ENCODE results near the gene ASF1A. TPM values are rescaled to one million over a fixed set of nuclear protein-coding genes. Genes with fewer than 3 reads are reported as not detected.

ASF1A gene
- total RNA-seq, 1 experiment from 2014 or later: 30.4 TPM

- BruUV-seq (replicated peaks): no TSS peak
- H3K27me3 Mint-ChIP-seq (ENCODE audit: insufficient read depth, unreplicated experiment): no peaks in the 10 kb centered on the region
- intact Hi-C loops (cut with micrococcal nuclease): no loop called here
- POLR2A ChIA-PET: no interaction called here
- TF ChIP-seq, protein P1, sequence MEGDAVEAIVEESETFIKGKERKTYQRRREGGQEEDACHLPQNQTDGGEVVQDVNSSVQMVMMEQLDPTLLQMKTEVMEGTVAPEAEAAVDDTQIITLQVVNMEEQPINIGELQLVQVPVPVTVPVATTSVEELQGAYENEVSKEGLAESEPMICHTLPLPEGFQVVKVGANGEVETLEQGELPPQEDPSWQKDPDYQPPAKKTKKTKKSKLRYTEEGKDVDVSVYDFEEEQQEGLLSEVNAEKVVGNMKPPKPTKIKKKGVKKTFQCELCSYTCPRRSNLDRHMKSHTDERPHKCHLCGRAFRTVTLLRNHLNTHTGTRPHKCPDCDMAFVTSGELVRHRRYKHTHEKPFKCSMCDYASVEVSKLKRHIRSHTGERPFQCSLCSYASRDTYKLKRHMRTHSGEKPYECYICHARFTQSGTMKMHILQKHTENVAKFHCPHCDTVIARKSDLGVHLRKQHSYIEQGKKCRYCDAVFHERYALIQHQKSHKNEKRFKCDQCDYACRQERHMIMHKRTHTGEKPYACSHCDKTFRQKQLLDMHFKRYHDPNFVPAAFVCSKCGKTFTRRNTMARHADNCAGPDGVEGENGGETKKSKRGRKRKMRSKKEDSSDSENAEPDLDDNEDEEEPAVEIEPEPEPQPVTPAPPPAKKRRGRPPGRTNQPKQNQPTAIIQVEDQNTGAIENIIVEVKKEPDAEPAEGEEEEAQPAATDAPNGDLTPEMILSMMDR (IDR thresholded peaks at IDR 0.05; ENCODE audit: unreplicated experiment): no peak
- peaks cover 75% of the 10 kb centered on the region for H3K36me3 Mint-ChIP-seq (ENCODE audit: insufficient read depth, unreplicated experiment)
- H3K9me3 Mint-ChIP-seq (ENCODE audit: unreplicated experiment): no peaks in the 10 kb centered on the region
- CTCF ChIA-PET: no interaction called here
- H3K4me3 Mint-ChIP-seq (ENCODE audit: unreplicated experiment): no peak overlapping the region
- no peak for DNase-seq (ENCODE audit: unreplicated experiment)
- no peaks in the 10 kb centered on the region for H3K4me1 Mint-ChIP-seq (ENCODE audit: insufficient read depth, unreplicated experiment)
- H3K27ac Mint-ChIP-seq (ENCODE audit: low read depth, unreplicated experiment): no peak overlapping the region
These were observed 20.6 kb downstream of the ASF1A start for GRCh38 chr6:118914598-118914997.

- TF ChIP-seq, protein P1 (IDR thresholded peaks at IDR 0.05; ENCODE audit: unreplicated experiment): no peak
- DNase-seq (ENCODE audit: unreplicated experiment): no peak
- intact Hi-C loops (cut with micrococcal nuclease): no loop called here
- Mint-ChIP-seq H3K4me1 (ENCODE audit: insufficient read depth, unreplicated experiment) (no peaks in the 10 kb centered on the region), H3K27ac (ENCODE audit: low read depth, unreplicated experiment) (no peak overlapping the region), H3K4me3 (ENCODE audit: unreplicated experiment) (no peak overlapping the region), H3K36me3 (ENCODE audit: insufficient read depth, unreplicated experiment) (peaks cover 71% of the 10 kb centered on the region), H3K9me3 (ENCODE audit: unreplicated experiment) (no peaks in the 10 kb centered on the region), H3K27me3 (ENCODE audit: insufficient read depth, unreplicated experiment) (no peaks in the 10 kb centered on the region)
- no TSS peak for BruUV-seq (replicated peaks)
- POLR2A ChIA-PET: interaction anchor here (0.7 kb wide), 1 partner anchor 14 kb away, joined by 3 read pairs; no protein-coding TSS in a partner anchor
- CTCF ChIA-PET: no interaction called here
These were observed 23.8 kb downstream of the ASF1A start for GRCh38 chr6:118917546-118918328.

- POLR2A ChIA-PET: interaction anchor here (0.7 to 1.3 kb wide), 2 partner anchors 14 to 15 kb away, joined by 3 read pairs; no protein-coding TSS in a partner anchor
- DNase-seq (ENCODE audit: unreplicated experiment): no peak
- Mint-ChIP-seq H3K36me3 (ENCODE audit: insufficient read depth, unreplicated experiment) (peaks cover 71% of the 10 kb centered on the region), H3K27me3 (ENCODE audit: insufficient read depth, unreplicated experiment) (no peaks in the 10 kb centered on the region), H3K4me3 (ENCODE audit: unreplicated experiment) (no peak overlapping the region), H3K4me1 (ENCODE audit: insufficient read depth, unreplicated experiment) (no peaks in the 10 kb centered on the region), H3K27ac (ENCODE audit: low read depth, unreplicated experiment) (no peak overlapping the region), H3K9me3 (ENCODE audit: unreplicated experiment) (no peaks in the 10 kb centered on the region)
- TF ChIP-seq, protein P1 (IDR thresholded peaks at IDR 0.05; ENCODE audit: unreplicated experiment): no peak
- BruUV-seq (replicated peaks): no TSS peak
- CTCF ChIA-PET: no interaction called here
- intact Hi-C loops (cut with micrococcal nuclease): no loop called here
These were observed 24.4 kb downstream of the ASF1A start for GRCh38 chr6:118918329-118918725.

DNA sequence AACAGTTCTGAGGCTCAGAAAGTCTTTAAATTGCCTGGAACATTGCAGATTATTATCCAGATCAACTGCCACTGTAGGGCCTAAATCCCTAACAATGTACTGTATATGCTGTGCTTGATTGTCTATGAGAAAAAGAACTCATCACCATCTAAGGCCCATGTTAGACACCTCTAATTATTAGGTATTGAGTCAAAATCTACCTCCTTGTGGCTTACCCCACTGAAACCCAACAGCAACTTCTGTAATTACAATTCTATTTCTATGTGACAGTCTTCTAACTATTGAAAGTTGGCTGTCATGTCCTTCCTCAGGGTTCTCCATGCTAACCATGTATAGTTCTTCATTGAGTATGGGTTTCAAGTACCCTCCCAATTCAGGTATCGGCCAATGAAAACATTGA lies 27.1 kb downstream of the ASF1A start:
- ChIA-PET POLR2A (interaction anchor here (0.8 to 0.9 kb wide), 2 partner anchors 14 to 26 kb away, joined by 3 read pairs; partner anchors contain the start of gene MCM9), CTCF (interaction anchor here (0.6 to 1.4 kb wide), 3 partner anchors 15 to 189 kb away, joined by 3 to 5 read pairs (median 4); no protein-coding TSS in a partner anchor)
- Mint-ChIP-seq H3K4me3 (ENCODE audit: unreplicated experiment) (no peak overlapping the region), H3K9me3 (ENCODE audit: unreplicated experiment) (no peaks in the 10 kb centered on the region), H3K27ac (ENCODE audit: low read depth, unreplicated experiment) (no peak overlapping the region), H3K36me3 (ENCODE audit: insufficient read depth, unreplicated experiment) (peaks cover 64% of the 10 kb centered on the region), H3K27me3 (ENCODE audit: insufficient read depth, unreplicated experiment) (no peaks in the 10 kb centered on the region), H3K4me1 (ENCODE audit: insufficient read depth, unreplicated experiment) (no peaks in the 10 kb centered on the region)
- no TSS peak for BruUV-seq (replicated peaks)
- no peak for DNase-seq (ENCODE audit: unreplicated experiment)
- intact Hi-C loops (cut with micrococcal nuclease): no loop called here
- TF ChIP-seq, protein P1 (IDR thresholded peaks at IDR 0.05; ENCODE audit: unreplicated experiment): no peak
